Kidney tubule cell (primary cell): ENCODE measurements around the gene TMEM87B.
"Not testable (repeated sequence)": the region's sequence is repeated elsewhere in the genome, so short reads cannot be mapped to it uniquely, and the experiment has no call there.

Experiments used
- DNase-seq: peaks from one replicate; pipeline ENCODE4 v3.0.0-alpha.2; 2018; ENCODE audit warnings: low spot score

TMEM87B gene

GRCh38 chr2:112033600-112033999, 21.5 kb upstream of the TMEM87B start:
- DNase-seq: peak; percentile 65

- no peak for DNase-seq
Measured at GRCh38 chr2:112034924-112035323, 20.1 kb upstream of the TMEM87B start.

- no peak for DNase-seq
Measured at GRCh38 chr2:112035786-112036185, 19.3 kb upstream of the TMEM87B start.

GRCh38 chr2:112039556-112039955, 15.5 kb upstream of the TMEM87B start:
- DNase-seq: not testable (repeated sequence)

GRCh38 chr2:112040066-112040465, 15.0 kb upstream of the TMEM87B start:
- DNase-seq: not testable (repeated sequence)

GRCh38 chr2:112041460-112041859, 13.6 kb upstream of the TMEM87B start:
- not testable (repeated sequence) for DNase-seq

GRCh38 chr2:112045446-112046014, 9.5 kb upstream of the TMEM87B start:
- DNase-seq: no peak

- no peak for DNase-seq
Measured at GRCh38 chr2:112046231-112046630, 8.8 kb upstream of the TMEM87B start.

- no peak for DNase-seq
Measured at GRCh38 chr2:112047537-112048235, 7.4 kb upstream of the TMEM87B start.

- no peak for DNase-seq
Measured at GRCh38 chr2:112048236-112048592, 6.9 kb upstream of the TMEM87B start.

GRCh38 chr2:112048887-112049286, 6.2 kb upstream of the TMEM87B start:
- DNase-seq: peak; percentile 70

GRCh38 chr2:112050316-112050715, 4.8 kb upstream of the TMEM87B start:
- no peak for DNase-seq

GRCh38 chr2:112053917-112054846, 887 bp upstream of the TMEM87B start:
- DNase-seq: peak; percentile 96

- DNase-seq: peak; percentile 82
Measured at GRCh38 chr2:112055730-112056625, 909 bp downstream of the TMEM87B start.

GRCh38 chr2:112056626-112056987, 1.5 kb downstream of the TMEM87B start:
- no peak for DNase-seq

GRCh38 chr2:112059671-112060070, 4.6 kb downstream of the TMEM87B start:
- no peak for DNase-seq

GRCh38 chr2:112061299-112061698, 6.2 kb downstream of the TMEM87B start:
- DNase-seq: no peak

GRCh38 chr2:112061840-112062239, 6.8 kb downstream of the TMEM87B start:
- DNase-seq: no peak

GRCh38 chr2:112062894-112063293, 7.8 kb downstream of the TMEM87B start:
- DNase-seq: no peak

GRCh38 chr2:112065486-112065885, 10.4 kb downstream of the TMEM87B start:
- DNase-seq: no peak

- DNase-seq: peak; percentile 54
Measured at GRCh38 chr2:112065966-112066365, 10.9 kb downstream of the TMEM87B start.

GRCh38 chr2:112069794-112070193, 14.7 kb downstream of the TMEM87B start:
- DNase-seq: not testable (repeated sequence)
